ENCODE measurements around the gene SIAH2. TPM values are rescaled to one million over a fixed set of nuclear protein-coding genes. Genes with fewer than 3 reads are reported as not detected.
"Not testable (repeated sequence)": the region's sequence is repeated elsewhere in the genome, so short reads cannot be mapped to it uniquely, and the experiment has no call there.

Gene SIAH2
- total RNA-seq, 1 experiment from 2014 or later, result 17.1 TPM

DNA sequence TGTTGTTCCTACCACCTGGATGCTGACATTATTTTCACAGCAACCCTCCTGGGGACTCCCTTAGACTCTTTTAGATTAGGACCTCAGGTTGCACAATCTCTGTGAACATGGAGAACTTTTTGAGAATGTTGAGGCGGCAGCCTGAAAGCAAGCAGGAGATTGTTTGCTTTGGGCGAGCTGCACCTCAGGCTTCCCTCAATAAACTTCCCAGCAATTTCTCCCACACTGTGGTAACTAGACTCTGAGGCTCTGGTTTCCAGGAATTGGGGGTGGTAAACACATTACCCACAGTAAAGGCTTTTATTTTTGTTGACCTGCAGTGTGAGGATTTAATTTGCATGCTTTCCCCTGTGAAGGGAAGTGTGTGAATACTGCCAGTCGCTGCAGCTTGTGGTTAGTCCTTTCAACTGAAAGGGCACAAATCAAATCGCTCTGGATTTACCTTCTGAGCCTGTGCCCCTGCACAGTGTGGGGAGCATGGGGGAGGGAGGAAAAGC lies 35.2 kb upstream of the SIAH2 start (continued):
- TF ChIP-seq, protein P1, sequence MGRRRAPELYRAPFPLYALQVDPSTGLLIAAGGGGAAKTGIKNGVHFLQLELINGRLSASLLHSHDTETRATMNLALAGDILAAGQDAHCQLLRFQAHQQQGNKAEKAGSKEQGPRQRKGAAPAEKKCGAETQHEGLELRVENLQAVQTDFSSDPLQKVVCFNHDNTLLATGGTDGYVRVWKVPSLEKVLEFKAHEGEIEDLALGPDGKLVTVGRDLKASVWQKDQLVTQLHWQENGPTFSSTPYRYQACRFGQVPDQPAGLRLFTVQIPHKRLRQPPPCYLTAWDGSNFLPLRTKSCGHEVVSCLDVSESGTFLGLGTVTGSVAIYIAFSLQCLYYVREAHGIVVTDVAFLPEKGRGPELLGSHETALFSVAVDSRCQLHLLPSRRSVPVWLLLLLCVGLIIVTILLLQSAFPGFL (CRISPR knock-in tag; IDR thresholded peaks at IDR 0.05; ENCODE audit: borderline replicate concordance), result no peak
- no peak for TF ChIP-seq JAZF1 (CRISPR knock-in tag; IDR thresholded peaks at IDR 0.05)
- TF ChIP-seq, protein P2, sequence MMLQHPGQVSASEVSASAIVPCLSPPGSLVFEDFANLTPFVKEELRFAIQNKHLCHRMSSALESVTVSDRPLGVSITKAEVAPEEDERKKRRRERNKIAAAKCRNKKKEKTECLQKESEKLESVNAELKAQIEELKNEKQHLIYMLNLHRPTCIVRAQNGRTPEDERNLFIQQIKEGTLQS (CRISPR knock-in tag; conservative IDR thresholded peaks at IDR 0.05), result no peak

DNA sequence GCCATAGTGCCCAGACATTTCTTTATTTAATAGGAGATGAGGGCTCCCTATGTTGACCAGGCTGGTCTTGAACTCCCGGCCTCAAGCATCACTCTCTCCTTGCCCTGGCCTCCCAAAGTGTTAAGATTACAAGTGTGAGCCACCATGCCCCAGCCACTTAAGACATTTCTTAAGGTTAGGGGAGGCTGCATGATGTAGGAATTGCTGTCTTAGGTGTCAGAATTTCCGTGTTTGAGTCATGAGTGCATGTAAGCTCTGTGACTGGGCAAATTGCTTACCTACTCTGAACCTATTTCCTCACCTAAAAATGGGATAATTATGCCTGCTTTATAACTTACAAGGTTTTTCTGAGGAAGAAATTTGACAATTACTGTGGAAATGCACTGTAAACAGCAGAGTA lies 34.2 kb upstream of the SIAH2 start:
- no peaks in the 10 kb centered on the region for H3K36me3 Mint-ChIP-seq
- no peak overlapping the region for H3K4me3 Mint-ChIP-seq
- DNase-seq (ENCODE audit: low spot score) (no peak), ATAC-seq (no peak)
- no peak for TF ChIP-seq SMAD3 (CRISPR knock-in tag; IDR thresholded peaks at IDR 0.05; ENCODE audit: borderline replicate concordance)
- no peak for TF ChIP-seq NFYB (CRISPR knock-in tag; conservative IDR thresholded peaks at IDR 0.05; ENCODE audit: low read depth)
- no peak for TF ChIP-seq SP1 (CRISPR knock-in tag; conservative IDR thresholded peaks at IDR 0.05)
- H3K27me3 Mint-ChIP-seq (ENCODE audit: low read depth), result 0 out of 2 replicates have a peak, but pooled peaks cover under 1% of the 10 kb centered on the region
- no peak overlapping the region for H3K27ac Mint-ChIP-seq
- ChIA-PET POLR2A (no interaction called here), CTCF (no interaction called here)
- peaks cover 17% of the 10 kb centered on the region for H3K4me1 Mint-ChIP-seq
- H3K9me3 Mint-ChIP-seq, result no peaks in the 10 kb centered on the region

DNA sequence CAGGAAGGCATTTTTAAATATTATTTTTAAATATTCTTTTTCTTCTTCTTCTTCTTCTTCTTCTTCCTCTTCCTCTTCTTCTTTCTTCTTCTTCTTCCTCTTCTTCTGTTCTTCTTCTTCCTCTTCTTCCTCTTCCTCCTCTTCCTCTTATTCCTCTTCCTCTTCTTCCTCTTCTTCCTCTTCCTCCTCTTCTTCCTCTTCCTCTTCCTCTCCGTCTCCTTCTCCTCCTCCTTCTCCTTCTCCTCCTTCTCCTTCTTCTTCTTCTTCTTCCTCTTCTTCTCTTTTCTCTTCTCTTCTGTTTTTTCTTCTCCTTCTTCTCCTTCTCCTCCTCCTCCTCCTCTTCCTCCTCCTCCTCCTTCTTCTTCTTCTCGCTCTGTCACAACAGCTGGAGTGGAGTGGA lies 33.6 kb upstream of the SIAH2 start:
- CTCF ChIA-PET, result interaction anchor here (1.0 to 1.1 kb wide), 3 partner anchors 9 to 32 kb away, joined by 3 to 6 read pairs (median 3); no protein-coding TSS in a partner anchor

DNA sequence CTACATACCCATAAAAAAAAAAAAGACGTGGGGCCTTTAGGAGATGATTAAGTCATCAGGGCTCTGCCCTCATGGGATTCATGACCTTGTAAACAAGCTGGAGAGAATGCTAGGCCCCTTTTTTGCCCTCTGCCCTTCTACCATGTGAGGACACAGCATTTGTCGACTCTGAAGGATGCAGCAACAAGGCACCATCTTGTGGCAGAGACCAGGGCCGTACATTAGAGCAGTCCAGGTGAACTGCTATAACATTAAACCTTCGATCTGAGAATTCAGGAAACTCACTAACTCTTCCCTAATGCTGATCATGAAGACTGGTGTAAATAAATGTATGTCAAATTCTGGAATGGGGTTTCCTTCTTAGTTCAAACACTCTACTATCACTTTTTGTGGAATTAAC lies 30.7 kb upstream of the SIAH2 start:
- H3K4me3 Mint-ChIP-seq, result no peak overlapping the region
- no peak for TF ChIP-seq MYBL2 (CRISPR knock-in tag; IDR thresholded peaks at IDR 0.05)
- no peak for TF ChIP-seq FOXK1 (CRISPR knock-in tag; IDR thresholded peaks at IDR 0.05)
- no peak for TF ChIP-seq NR1H2 (CRISPR knock-in tag; IDR thresholded peaks at IDR 0.05)
- TF ChIP-seq ESRRA (CRISPR knock-in tag; IDR thresholded peaks at IDR 0.05; ENCODE audit: borderline replicate concordance), result no peak
- TF ChIP-seq, protein P3, sequence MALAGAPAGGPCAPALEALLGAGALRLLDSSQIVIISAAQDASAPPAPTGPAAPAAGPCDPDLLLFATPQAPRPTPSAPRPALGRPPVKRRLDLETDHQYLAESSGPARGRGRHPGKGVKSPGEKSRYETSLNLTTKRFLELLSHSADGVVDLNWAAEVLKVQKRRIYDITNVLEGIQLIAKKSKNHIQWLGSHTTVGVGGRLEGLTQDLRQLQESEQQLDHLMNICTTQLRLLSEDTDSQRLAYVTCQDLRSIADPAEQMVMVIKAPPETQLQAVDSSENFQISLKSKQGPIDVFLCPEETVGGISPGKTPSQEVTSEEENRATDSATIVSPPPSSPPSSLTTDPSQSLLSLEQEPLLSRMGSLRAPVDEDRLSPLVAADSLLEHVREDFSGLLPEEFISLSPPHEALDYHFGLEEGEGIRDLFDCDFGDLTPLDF (CRISPR knock-in tag; IDR thresholded peaks at IDR 0.05), result no peak
- TF ChIP-seq, protein P4, sequence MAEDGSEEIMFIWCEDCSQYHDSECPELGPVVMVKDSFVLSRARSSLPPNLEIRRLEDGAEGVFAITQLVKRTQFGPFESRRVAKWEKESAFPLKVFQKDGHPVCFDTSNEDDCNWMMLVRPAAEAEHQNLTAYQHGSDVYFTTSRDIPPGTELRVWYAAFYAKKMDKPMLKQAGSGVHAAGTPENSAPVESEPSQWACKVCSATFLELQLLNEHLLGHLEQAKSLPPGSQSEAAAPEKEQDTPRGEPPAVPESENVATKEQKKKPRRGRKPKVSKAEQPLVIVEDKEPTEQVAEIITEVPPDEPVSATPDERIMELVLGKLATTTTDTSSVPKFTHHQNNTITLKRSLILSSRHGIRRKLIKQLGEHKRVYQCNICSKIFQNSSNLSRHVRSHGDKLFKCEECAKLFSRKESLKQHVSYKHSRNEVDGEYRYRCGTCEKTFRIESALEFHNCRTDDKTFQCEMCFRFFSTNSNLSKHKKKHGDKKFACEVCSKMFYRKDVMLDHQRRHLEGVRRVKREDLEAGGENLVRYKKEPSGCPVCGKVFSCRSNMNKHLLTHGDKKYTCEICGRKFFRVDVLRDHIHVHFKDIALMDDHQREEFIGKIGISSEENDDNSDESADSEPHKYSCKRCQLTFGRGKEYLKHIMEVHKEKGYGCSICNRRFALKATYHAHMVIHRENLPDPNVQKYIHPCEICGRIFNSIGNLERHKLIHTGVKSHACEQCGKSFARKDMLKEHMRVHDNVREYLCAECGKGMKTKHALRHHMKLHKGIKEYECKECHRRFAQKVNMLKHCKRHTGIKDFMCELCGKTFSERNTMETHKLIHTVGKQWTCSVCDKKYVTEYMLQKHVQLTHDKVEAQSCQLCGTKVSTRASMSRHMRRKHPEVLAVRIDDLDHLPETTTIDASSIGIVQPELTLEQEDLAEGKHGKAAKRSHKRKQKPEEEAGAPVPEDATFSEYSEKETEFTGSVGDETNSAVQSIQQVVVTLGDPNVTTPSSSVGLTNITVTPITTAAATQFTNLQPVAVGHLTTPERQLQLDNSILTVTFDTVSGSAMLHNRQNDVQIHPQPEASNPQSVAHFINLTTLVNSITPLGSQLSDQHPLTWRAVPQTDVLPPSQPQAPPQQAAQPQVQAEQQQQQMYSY (CRISPR knock-in tag; IDR thresholded peaks at IDR 0.05), result no peak
- TF ChIP-seq TEAD1 (CRISPR knock-in tag; IDR thresholded peaks at IDR 0.05), result no peak
- TF ChIP-seq ETV6 (CRISPR knock-in tag; IDR thresholded peaks at IDR 0.05), result no peak
- no peak for TF ChIP-seq IRF2 (CRISPR knock-in tag; IDR thresholded peaks at IDR 0.05; ENCODE audit: borderline replicate concordance, low read depth)
- CTCF ChIA-PET, result interaction anchor here (1.2 kb wide), 1 partner anchor 30 kb away, joined by 3 read pairs; no protein-coding TSS in a partner anchor

More for the DNA sequence above, 33.6 kb upstream of the SIAH2 start:
- peaks cover 17% of the 10 kb centered on the region for H3K4me1 Mint-ChIP-seq
- DNase-seq (ENCODE audit: low spot score); H3K27me3 Mint-ChIP-seq (ENCODE audit: low read depth); H3K27ac Mint-ChIP-seq; H3K4me3 Mint-ChIP-seq; POLR2A ChIA-PET; ATAC-seq; H3K36me3 Mint-ChIP-seq; H3K9me3 Mint-ChIP-seq: not testable (repeated sequence)
- TF ChIP-seq, protein P5, sequence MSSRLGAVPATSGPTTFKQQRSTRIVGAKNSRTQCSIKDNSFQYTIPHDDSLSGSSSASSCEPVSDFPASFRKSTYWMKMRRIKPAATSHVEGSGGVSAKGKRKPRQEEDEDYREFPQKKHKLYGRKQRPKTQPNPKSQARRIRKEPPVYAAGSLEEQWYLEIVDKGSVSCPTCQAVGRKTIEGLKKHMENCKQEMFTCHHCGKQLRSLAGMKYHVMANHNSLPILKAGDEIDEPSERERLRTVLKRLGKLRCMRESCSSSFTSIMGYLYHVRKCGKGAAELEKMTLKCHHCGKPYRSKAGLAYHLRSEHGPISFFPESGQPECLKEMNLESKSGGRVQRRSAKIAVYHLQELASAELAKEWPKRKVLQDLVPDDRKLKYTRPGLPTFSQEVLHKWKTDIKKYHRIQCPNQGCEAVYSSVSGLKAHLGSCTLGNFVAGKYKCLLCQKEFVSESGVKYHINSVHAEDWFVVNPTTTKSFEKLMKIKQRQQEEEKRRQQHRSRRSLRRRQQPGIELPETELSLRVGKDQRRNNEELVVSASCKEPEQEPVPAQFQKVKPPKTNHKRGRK (CRISPR knock-in tag; IDR thresholded peaks at IDR 0.05; ENCODE audit: borderline replicate concordance), result 0 out of 2 replicates have a peak, but pooled peaks have one; percentile 87

More for the DNA sequence above, 30.7 kb upstream of the SIAH2 start:
- ATAC-seq (no peak), DNase-seq (ENCODE audit: low spot score) (no peak)
- Mint-ChIP-seq H3K36me3 (no peaks in the 10 kb centered on the region), H3K27me3 (ENCODE audit: low read depth) (peaks cover 3% of the 10 kb centered on the region), H3K27ac (peak overlapping the region; percentile 26; the same call in 1 of the 2 replicates), H3K4me1 (peaks cover 15% of the 10 kb centered on the region), H3K9me3 (no peaks in the 10 kb centered on the region)
- POLR2A ChIA-PET, result no interaction called here

Data from WTC11 (cell line).